K562 (cell line): ENCODE results near the gene CD70. TPM values are rescaled to one million over a fixed set of nuclear protein-coding genes. Genes with fewer than 3 reads are reported as not detected.

Experiments used
- DNMT1 ChIP-seq: fragments of 450-650 bp; IDR thresholded peaks from 2 replicates; pipeline ENCODE4 v1.6.1; 2016; ENCODE audit warnings: antibody characterized with exemption, mild to moderate bottlenecking
- NFE2L1 ChIP-seq: fragments of 450-650 bp; IDR thresholded peaks from 2 replicates; pipeline ENCODE4 v1.6.1; 2016; ENCODE audit warnings: missing genetic modification characterization, low read depth, mild to moderate bottlenecking, missing compliant biosample characterization, moderate library complexity, borderline replicate concordance
- PRDM10 ChIP-seq: fragments of 450-650 bp; IDR thresholded peaks from 2 replicates; pipeline ENCODE4 v1.6.1; 2018; ENCODE audit not compliant: partially characterized antibody
- SLC30A9 ChIP-seq: fragments of 250-450 bp; sonication (Bioruptor Pico); IDR thresholded peaks from 2 replicates; pipeline ENCODE4 v1.8.0; 2022; ENCODE audit warnings: mild to moderate bottlenecking, moderate library complexity
- TAF15 ChIP-seq: fragments of 200-400 bp; formaldehyde crosslinking; IDR thresholded peaks from 2 replicates; pipeline ENCODE4 v1.6.1; 2017; ENCODE audit warnings: mild to moderate bottlenecking, low read depth, low read length, moderate library complexity
- TFE3 ChIP-seq: fragments of 450-650 bp; formaldehyde crosslinking; IDR thresholded peaks from 2 replicates; pipeline ENCODE4 v1.4.0; 2020; ENCODE audit warnings: mild to moderate bottlenecking, mixed read lengths
- THRAP3 ChIP-seq: fragments of 450-650 bp; IDR thresholded peaks from 2 replicates; pipeline ENCODE4 v1.6.1; 2016; ENCODE audit warnings: mild to moderate bottlenecking, inconsistent platforms, borderline replicate concordance
- ZNF280A ChIP-seq: fragments of 450-650 bp; IDR thresholded peaks from 2 replicates; pipeline ENCODE4 v1.6.1; 2018; ENCODE audit warnings: mild to moderate bottlenecking, low read depth; ENCODE audit not compliant: partially characterized antibody
- polyA plus RNA-seq, 8 experiments: library from polyadenylated mRNA; depleted of rRNA in 4 of 8; stranded (reverse) in 5 of 8; unstranded in 3 of 8; fragments of >200 nt; fragmentation: Nextera tagmentation in 2 of 8; fragmentation: Illumina TruSeq in 1 of 8; extraction: Ambion mirVana in 2 of 8; extraction: Trizol in 1 of 8; gene quantifications; 2 replicates each; pipeline versions ENCODE4 v1.2.1 to v1.2.3, GENCODE V29; 2011 to 2014; ENCODE audit warnings: inconsistent platforms in 1 of 8, missing spikeins in 1 of 8
- total RNA-seq, 7 experiments: library from RNA; depleted of rRNA in 6 of 7; stranded (reverse); fragments of >200 nt in 6 of 7; fragmentation: Illumina TruSeq in 2 of 7; extraction: Trizol in 2 of 7; gene quantifications; 2 replicates each; pipeline versions ENCODE4 v1.2.1 to v1.2.3, GENCODE V29; 2011 to 2021; ENCODE audit warnings: low replicate concordance in 1 of 7

CD70 gene
- total and polyA plus RNA-seq, 9 of the 15 experiments (the other 6 are each of a cell fraction or from before 2014, with no cell fraction given): 0.06 to 0.58 (median 0.33) TPM; not detected in 4

GRCh38 chr19:6613711-6614110, 22.8 kb upstream of the CD70 start (continued):
- TF ChIP-seq PRDM10 (no peak), DNMT1 (no peak), TAF15 (no peak), THRAP3 (no peak), ZNF280A (no peak), SLC30A9 (CRISPR knock-in tag) (no peak), TFE3 (CRISPR knock-in tag) (no peak), NFE2L1 (no peak)
